NCI-H82 (cell line): ENCODE results near the gene SERPIND1.

Experiments
- DNase-seq: peaks from one replicate; lab custom pipeline; 2025; lab: John Stamatoyannopoulos, UW

Gene SERPIND1

DNA sequence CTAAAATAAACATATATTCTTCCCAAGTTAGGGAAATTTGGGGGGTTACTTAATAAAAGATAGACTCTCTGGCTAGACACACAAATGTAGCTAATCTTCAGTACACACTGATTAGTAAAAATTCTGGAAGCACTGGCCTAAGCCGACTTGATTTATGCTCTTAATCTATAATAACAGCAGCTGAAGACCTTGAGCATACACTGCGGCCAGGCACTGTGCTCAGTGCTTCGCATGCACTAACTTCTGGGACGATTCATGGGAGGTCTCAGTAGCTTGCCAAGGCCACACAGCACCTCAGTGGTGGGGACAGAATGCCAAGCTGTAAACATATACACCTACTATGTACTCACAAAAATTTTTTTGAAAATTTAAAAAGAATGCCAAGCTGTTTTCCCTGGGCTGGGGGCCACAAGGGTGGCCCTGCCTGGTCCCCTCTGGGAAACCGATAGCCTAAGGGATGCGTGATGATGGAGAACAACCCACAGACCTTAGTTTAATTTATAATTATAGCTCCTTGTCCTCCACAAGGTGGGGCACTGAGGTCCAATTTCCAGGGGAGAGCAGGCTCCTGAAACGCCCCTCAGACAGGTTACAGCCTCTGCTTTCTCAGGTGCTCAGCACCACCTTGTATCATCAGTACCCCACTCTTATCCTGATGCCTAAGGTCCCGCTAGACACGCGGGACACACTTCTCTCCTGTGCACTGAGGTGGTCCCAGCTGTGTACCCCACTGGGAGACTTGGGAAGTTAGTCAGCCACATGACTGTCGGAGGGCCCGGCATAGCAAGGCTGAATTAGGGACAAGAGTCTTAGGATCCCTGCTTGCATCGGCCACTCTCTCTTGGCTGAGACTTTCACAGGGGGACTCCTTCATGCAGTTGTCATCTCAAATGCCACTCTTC is 20.1 kb downstream of the SERPIND1 start:
- peak; percentile 85 for DNase-seq

DNA sequence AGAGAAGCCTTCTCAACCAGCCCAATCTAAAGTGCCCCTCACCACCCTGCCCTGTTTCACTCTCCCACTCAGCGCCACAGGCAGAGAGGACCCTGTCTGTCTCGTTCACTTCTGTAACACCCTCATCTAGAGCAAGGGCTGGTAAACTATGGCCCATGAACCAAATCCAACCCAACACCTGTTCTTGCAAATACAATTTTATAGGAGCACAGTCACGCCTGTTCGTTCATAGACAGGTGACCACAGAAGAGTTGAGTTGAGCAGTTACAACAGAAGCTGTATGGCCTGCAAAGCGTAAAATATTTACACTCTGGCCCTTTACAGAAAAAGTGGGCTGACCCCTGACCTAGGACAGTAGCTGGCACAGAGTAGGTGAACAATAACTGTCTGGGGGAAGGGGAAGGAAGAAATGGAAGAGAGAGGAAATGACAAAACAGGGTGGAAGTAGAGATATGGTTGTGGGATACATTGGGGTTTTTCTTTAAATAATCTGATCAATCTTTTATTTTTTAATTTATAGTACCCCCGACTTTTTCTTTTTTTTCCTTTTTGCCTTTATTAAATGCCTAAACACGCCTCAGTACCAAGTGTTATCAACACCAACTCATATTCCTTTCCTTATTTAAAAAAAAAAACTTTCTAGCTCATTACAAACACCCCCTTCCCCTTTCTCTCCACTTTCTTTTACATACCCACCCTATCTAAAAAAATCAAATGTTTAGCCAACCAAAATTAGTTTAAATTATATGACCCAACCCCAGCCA is 20.9 kb downstream of the SERPIND1 start:
- no peak for DNase-seq

DNA sequence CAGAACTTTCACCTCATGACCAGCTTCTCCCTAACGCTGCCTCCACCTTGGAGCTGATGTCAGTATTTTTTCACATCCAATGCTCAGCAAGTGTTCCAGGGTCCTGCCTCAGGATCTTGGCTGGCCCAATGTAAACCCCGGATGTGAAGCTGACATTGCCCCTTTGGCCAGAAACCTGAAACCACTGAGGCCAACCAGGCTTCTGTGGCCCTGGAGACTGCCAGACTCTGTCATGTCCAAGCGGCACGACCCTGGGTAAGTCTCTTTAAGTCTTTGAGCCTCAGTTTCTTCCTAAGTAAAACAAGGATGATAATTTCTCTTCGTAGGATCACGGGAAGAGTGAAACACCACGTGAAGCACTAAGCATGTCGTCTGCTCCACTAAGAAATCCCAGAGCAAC is 22.8 kb downstream of the SERPIND1 start:
- DNase-seq: no peak

DNA sequence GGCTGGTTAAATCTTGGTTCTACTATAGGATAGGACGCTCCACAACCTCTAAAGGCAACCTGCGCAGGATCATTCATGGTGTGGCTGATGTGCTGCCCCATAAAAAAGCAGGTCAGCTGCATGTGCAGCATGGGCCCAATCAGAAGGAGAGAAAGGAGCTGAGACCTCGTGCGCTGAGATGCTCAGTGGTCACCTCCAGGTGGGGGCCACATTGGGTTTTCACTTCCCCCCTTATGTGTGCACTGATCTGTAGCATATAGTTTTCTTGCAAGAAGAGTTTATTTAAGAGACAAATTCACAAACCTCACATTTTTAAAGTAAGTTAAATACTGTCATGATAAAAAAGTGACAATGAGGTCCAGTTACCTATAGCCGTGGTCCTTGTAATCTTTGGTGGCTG is 24.3 kb downstream of the SERPIND1 start:
- no peak for DNase-seq

DNA sequence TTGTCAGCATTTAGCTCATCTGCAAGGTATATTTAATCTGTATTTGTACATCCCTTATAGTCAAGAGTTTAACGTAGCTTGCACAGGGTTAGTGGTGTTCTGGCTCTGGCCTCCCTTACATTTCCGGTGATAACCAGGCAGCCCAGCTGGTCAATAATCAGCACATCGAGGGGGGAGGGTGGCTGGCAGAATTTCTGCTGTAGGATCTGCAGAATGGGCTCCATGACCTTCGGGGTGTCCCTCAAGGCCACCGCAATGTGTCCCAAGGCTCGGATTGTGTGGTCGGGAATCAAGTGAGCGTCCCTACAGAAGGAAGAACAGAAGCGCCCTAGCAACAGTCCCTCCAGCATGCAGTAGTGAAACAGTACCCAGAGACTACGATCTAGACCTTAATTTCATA is 25.1 kb downstream of the SERPIND1 start:
- DNase-seq: no peak

DNA sequence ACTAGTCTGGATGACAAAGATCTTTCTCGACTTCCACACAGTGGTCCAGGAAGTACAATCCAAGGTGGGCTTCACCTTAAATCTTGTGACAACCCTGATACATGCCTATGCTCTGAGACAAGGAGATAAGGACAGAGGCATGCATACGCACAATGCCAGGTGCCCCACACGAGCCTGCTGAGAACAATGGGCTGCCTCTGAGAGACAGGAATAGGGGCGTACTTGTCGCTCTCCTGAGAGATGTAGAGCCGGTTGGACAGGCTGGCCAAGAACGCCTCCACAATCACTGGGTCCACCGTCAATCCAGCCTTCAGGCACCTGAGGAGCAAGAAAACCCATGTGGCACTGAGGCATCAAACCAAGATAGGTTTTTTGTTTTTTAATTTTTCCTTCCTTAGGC is 25.5 kb downstream of the SERPIND1 start:
- DNase-seq: no peak

DNA sequence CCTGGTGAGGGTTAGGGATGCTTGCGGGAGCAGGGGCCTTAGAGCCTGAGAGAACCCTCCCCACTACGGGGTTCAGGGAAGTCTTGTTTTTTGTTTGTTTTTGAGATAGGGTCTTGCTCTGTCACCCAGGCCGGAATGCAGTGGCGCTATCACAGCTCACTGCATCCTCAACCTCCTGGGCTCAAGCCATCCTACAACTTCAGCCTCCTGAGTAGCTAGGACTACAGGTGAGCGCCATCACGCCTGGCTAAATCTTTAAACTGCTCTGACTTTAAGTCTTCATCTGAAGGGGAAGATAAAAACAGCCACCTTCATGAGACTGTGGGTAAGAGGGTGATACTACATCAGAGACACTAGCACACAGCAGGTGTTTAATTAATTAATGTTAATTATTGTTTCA is 28.5 kb downstream of the SERPIND1 start:
- DNase-seq: no peak

DNA sequence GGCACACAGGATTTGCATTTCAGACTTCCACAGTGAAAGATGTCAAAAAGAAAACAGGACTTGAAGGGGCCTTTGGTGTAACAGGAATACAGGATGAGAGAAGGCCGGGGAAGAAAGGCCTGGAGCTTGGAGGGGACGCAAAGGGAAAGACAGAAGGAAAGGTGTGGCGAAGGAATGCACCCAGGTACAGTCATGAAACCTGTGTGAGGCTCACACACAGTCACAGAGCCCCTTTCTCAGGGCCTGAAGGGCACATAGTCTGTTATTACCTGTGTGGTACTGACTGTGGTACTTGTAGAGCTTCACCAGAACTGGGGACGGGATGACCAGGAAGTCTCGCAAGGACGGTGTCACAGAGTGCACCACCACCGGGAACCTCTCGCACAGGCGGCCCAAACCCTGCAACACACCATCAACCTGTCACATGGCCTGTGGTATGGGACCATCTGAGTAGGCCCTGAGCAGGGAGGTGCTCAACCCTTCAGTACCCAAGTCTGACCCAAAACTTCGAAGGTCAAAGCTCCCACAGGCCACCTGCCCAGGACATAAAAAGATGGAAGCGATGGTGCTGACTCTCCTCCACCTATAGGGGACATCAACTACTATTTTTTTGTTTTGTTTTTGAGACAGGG is 29.1 kb downstream of the SERPIND1 start:
- no peak for DNase-seq

DNA sequence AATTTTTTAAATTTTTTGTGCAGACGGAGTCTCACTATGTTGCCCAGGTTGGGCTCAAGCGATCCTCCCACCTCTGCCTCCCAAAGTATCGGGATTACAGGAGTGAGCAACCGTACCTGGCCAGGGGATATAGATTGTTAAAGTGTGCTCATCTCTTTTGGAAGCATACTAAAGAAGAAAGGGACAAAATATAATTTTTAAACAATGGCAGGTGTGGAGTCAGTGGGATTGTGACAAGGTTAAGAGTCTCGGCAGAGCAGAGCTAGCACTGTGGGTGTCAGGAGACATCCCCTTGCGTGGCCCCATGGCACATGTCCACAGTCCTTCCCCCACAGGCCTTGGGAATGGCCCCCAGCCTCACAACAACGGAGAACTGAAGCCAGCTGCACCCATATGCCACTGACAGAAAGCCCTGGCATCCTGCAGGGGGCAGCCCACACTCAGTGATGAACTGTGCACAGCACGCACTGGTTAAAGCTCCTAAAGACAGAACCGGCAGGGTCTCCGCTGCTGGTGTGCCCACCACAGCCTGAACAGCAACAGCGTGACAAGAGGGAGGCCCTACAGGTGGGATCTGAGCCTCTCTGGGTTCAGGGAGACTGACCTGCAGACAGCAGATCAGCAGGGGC is 29.9 kb downstream of the SERPIND1 start:
- DNase-seq: peak; percentile 32

DNA sequence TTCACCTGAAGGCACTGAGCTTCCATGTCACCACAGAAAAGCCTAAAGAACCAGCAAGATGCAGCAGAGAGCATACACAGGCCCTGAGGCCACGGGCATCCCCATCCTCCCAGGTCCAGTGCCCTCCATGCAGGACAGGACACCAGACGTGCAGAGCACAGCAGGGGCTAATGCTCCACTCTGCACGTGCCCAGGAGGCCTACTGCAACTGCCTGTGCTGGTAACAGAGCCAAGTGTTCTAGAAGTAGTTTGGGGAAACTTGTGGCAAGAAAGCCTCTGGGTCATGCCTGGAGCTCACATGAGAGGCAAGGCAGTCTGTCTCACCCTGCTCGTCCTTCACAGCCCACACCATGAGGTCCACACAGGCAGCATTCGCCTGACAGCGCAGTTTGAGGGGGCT is 30.7 kb downstream of the SERPIND1 start:
- no peak for DNase-seq

DNA sequence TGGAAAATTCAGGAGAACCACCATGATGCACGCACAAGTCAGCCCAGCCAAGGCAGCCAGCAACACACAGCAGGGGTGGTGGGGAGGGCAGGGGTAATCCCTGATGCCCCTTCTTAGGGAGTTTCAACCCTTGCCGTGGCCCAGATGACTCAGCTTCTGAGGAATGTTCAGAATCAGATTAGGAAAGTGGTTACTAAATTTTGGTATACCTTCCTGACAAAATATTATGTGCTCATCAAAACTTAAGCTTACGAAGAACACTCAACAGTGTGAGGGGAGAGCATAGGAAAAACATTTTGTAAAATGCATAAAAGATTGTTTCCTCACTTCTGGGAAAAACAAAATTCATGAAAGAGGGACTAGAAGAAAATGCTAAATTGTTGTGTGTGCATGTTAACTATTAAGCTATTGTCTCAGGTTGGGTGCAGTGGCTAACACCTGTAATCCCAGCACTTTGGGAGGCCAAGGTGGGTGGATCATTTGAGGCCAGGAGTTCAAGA is 32.1 kb downstream of the SERPIND1 start:
- DNase-seq: no peak

DNA sequence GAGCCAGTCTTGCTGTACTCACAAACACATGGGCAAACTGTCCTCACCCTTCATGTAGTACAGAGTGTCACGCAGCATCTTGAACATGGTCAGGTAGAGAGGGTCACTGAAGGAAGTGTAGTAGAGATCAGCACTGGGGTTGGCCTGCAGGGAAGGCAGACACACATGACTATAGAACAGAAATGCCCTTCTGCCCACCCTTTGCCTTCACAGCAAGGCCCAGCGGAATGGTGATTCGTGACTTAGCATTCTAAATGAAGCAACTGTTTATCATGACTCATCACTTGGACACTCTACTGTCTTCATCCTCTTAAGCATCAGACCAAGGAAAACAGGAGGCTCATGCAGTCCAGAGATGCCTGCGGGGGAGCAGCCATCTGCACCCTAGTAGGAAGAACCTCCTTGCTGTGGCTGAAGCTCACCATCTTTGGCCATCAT is 33.4 kb downstream of the SERPIND1 start:
- DNase-seq: peak; percentile 1

DNA sequence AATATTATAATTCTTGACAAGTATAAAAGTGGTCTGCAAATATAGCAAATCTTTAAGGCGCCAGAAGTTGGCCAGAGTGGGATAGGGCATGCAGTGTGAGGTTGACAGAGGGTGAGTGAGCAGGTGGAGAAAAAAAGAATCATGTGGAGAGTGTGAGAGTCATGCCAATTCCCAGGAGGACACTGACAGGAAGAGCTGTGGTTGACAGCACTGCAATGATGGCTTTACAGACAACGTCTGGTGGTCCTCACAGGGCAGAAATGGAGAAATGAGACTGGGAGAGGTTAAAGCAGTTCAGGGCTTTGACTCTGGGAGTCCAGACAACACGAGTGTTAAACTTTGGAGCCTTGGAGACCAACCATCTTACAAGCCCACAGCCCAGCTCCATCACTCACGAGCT is 34.9 kb downstream of the SERPIND1 start:
- DNase-seq: no peak

DNA sequence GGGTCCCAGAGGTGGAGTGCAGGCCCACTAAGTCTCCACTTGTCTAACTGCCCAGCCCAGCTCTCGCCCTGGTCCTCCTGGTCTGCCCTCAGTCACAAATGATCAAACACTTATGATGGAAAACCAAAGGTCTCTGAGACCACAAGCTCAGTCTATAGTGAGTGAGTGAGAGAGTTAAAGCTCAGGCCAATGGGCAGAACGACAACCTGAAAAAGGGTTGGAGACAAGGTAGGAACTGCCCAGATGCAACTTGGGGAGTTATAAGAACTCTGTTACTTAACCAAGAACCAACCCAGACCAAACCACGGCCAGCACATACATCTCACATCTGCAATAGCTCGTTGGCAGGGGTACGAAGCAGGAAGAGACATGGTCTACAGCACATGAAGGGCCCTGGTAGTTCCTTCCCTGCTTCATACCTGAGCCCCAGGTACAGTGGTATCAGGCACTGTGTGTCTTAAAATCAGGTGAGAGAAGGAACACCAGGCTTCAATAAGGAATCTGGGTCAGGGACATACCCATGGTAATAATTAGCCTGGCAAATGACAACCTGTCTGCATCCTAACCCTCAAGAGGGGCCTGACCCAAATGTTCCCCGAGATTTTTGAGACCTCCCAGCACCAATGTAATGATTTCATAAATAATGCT is 35.7 kb downstream of the SERPIND1 start:
- DNase-seq: no peak

DNA sequence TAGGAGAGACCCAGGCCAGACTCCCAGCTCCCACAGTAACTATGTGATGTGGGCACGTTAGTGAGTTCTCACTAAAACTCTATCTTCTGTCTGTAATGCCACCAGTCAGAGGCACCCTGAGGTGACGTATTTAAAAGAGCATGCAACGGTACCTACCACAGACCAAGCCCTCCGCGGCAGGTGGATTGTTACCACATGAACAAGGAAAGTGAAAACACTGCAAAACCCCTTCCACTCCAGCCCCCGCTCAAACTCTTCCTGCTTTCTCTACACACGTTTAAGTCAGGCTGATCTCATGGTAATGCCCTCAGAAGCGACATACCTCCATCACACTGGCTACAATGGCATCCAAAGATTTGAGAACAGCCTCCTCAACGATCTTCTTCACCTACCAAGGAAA is 36.7 kb downstream of the SERPIND1 start:
- no peak for DNase-seq

DNA sequence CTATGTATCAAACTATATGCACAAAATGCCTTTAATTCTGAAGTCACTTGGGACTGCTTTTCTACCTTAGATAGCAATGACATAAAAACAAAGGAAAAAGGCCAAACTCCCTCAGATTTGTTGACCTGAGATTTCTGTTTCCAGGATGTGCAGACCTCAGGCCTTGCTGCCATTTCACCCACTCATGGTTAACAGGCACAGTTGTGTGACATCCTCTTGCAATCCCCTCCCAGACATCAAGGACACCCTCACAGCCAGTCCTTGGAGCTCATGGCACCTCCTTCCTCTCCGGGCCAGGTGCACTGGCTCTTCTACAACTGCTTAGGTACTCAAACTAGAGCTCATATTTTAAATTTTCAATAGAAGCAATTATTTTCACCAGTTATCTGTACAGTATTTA is 37.3 kb downstream of the SERPIND1 start:
- no peak for DNase-seq

DNA sequence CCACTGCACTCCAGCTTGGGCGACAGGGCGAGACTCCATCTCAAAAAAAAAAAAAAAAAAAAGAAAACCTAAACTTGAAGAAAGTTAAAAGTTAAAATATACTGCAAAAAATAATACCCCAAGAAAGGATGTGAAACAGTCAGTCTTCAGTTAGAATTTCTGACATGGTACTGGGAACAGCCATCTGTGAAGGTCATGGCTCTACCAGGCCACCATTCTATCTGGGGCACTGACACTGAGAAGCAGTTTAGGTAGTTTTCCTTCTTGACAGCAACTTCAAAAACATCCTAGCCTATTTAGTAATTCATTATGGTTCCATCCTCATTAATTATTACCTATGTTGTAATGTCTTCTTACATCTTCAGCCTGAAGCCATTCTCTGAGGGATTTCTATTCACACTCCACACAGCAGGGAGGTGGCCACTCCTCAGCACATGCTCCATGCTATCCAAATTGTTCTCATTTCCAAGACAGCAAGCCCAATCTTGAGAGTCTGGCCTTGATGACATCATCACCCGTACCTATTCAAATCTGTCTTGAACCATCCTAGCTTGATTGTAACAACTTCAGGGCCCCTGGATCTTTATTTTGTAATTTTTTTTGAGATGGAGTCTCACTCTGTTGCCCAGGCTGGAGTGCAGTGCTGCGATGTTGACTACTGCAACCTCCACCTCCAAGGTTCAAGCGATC is 38.2 kb downstream of the SERPIND1 start:
- no peak for DNase-seq

DNA sequence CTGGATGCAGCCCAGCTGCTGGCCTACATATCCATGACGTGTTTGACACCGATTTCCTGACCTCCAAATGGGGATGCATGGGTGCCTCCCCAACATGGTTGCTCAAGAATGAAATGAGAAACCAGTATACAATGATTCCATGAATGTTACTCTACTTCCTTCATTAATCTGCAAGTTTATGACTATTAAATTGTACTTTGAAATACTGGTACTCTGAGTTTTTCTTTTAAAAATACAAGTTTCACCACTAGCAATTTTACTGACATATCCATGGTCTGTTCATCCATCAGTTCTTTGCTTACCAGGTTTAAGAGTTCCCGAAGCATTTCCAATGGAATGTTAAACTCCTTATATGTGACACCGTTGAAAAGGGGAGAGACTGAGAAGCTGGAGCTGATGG is 39.1 kb downstream of the SERPIND1 start:
- DNase-seq: no peak

DNA sequence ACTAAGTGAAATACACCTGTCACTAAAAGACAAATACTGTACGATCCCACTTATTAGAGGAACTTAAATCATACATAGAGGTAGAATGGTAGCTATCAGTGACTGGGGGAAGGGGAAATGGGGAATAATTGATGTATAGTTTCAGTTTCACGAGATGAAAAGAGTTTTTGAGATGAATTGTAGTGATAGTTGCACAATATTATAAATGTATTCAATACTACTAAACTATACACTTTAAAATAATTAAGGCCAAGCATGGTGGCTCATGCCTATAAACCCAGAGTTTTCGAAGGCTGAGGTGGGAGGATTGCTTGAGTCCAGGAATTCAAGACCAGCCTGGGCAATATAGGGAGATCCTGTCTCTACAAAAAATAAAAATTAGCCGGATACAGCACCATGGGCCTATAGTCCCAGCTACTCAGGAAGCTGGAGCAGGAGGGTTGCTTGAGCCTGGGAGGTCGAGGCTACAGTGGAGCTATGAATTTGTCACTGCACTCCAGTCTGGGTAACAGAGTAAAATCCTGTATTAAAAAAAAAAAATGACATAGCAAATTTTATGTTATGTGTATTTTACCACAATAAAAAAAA is 40.4 kb downstream of the SERPIND1 start:
- no peak for DNase-seq

DNA sequence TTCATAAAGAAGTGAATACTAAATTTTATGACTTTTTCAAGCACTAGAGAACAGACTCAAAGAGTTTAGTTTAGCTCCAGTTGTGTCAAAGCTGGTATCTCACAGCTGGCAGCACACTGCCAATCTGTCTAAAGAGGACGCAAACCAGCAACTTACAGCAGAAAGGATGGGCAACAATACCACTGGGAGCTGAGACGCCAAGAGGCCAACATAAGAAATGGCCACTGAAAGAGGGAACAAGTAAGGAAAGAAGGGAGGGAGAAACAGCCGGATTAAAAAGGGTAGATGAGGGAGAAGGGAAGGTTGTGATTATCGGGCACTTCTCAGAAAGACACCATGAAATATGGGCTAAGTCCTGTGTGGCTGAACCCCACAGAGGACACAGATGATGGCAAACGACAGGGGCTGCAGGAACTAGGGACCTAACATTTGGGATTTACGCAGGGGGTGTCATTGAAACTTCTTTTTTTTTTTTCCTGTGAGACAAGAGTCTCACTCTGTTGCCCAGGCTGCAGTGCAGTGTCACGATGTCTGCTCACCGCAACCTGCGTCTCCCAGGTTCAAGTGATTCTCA is 41.7 kb downstream of the SERPIND1 start:
- no peak for DNase-seq
